Activated CD8-positive, alpha-beta memory T cell treated with anti-CD3 and anti-CD28 coated beads for 24 hours (primary cell): ENCODE data around the gene KCP.
"Not testable (repeated sequence)": the region's sequence is repeated elsewhere in the genome, so short reads cannot be mapped to it uniquely, and the experiment has no call there.

Source experiments
- DNase-seq: peaks from one replicate; pipeline ENCODE4 v3.0.0-alpha.2; 2020

KCP gene

DNA sequence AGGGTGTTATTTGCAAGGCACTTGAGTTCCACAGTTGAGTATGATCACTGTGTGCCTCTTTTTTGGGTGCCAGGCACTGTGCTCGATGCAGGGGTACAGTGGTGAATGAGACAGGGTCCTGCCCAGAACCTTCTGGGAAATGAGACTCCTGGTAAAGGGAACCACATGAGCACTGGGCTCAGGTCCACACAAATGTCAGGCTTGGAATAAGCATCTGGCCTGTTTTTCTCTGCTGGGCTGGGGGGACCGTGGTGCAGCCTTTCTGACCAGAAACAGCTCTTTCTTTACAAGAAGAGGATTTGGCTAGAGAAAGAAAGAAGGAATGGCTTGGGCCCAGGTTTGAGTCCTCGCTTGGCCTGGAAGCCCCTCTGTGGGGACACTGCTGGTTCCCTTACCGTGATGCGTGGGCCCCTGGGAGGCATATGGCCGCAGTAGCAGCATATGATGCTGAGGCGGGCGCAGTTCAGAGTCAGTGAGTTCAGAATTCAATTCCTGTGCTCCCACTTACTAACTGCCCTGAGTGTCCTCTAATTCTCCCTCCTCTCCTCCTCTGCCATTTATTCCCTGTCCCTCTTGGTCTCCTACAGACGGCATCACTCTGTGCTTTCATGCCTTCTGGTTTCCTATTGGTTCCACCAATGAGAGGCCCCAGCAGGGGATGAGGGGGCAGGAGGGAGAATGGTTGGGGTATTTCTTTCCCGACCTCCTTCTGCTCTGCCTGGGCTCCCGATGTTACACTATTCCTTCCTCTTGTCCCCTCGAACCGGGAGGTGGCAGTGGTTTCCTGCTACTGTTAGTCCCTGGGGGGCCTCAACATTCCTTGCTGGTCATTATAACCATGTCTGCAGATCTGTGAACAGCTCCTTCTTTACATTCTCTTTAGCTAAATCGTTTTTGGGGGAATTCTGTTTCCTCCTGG, 9.6 kb upstream of the KCP start:
- DNase-seq: no peak

DNA sequence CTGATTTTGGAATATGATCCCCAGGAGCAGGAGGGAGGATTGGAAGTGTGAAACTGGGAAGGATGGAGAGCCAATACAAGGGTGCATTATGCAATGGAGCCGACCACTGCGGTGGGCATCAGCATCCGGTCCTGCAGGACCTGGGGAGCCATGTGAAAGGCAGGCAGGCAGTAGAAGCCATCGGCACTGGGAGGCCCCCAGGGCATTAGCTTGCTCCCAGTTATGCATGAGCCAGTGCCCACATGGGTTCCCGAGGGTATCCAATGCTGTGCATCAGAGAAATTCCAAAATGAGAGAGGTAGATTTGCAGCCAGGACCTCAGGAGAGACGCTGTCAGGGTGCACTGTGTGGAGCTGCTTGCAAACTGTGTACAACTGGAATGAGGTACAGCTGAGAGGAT, 8.7 kb upstream of the KCP start:
- DNase-seq: no peak

DNA sequence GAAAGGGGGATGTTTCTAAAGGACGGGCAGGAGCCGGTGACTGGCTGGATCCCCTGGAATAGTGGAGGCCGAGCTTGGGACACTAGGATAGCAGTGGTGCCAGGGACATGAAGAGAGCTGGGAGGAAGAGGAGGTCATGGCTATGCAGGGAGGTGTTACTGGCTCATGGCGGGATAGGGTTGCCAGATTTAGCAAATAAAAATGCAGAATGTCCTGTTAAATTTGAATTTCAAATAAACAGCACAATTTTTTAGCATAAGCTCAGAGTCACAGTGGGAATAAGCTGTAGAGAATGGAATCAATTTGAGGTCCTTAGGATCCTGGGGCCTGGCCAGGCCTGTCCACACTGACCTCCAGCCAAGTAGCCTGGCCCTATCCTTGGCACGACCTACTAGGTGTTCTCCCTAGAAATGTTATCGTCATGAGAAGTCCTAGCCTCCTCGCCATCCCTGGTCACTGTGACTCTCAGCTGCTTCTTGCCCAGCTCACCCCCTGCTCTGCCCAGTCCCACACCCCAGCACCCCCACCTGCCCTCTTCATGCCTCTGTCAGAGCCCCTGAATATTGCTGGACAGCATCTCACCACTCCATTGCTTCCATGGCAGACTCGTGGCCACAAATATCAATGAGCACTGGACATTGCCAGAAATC, 7.6 kb upstream of the KCP start:
- DNase-seq: no peak

DNA sequence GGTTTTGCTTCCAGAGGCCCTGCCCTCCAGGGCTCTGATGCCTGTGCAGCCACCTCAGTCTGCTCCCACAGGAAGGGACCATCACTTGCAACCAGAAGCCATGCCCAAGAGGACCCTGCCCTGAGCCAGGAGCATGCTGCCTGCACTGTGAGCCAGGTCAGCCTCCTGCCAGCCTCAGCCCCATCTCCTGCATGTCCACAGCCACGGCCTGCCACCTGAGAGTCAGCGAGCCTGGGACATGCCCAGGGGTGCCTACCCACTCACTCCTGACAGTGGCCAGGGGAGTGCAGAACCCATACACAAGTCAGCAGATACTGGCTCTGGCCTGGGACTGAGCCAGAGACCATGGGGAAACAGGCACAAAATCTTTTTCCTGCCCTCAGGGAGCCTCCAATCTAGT, 6.6 kb upstream of the KCP start:
- no peak for DNase-seq

DNA sequence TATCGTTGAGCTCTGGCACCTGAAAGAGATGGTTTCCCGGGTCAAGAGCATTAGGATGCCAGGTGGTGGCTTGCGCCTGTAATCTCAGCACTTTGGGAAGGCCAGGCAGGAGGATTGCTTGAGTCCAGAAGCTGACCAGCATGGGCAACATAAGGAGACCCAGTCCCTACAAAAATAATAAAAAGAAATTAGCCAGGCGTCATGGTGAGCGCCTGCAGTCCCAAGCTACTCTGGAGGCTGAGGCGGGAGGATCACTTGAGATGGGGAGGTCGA, 6.1 kb upstream of the KCP start:
- DNase-seq: no peak

DNA sequence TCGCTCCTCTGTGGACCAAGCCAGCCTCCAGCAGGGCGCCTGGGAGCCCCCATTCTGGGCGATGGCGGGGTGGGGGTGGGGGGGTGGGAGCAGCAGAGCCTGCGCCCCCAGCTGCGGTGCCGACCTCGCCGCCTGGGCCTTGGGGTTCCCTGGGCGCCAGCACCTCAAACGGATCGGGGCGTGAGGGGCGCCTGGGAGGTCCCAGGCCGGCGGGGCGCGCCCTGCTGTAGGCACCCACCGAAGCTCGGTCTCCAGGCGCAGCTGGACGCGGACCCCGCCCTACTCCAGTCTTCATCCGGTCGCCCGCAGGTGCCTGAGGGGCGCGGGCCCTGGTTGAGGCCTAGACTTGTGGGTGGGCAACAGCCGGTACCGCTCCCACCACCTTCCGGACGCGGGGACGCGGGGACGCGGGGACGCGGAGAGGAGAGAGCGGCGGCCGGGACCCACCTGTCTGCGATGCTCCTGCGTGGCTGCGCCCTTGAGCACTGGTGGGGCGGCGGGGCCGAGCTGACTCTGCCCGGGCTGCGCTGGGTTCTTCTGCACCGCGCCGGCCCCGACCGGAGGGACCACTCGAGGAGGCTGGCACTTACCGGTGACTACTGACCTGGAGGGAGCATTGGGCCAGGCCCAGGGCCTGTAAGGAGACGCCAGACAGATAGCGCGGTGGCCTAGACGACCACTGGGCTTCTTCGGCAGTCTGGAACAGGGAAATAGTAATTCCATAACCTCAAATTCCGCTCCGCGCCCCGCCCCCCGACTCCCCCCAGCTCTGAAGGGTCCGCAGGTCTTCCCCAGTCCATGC, 5.5 kb upstream of the KCP start:
- DNase-seq: no peak

DNA sequence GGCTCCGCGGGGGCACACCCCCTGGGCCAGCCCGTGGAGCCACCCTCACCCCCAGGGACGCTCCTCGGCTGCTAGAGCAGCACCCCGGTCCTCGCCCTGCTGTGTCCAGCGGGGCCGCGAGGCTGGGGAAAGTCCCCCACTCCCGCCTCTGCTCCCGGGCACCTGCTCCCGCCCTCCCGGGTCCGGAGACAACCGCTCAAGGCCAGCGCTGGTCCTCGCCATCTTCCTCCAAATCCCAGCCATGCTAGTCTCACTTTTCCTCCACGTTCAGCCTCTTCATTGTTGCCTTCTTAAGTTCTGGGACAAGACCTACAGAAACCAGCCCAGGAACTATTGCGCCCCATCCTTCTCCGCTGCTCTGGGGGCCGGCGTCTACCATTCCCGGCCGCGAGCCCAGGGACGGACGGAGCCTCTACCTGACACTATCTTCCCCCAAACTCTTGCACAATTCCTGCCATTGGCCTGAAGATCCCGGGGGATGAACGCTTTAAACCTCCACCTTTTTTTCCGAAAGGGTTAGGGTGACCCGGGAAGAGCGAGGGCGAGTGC, 4.8 kb upstream of the KCP start:
- DNase-seq: no peak

DNA sequence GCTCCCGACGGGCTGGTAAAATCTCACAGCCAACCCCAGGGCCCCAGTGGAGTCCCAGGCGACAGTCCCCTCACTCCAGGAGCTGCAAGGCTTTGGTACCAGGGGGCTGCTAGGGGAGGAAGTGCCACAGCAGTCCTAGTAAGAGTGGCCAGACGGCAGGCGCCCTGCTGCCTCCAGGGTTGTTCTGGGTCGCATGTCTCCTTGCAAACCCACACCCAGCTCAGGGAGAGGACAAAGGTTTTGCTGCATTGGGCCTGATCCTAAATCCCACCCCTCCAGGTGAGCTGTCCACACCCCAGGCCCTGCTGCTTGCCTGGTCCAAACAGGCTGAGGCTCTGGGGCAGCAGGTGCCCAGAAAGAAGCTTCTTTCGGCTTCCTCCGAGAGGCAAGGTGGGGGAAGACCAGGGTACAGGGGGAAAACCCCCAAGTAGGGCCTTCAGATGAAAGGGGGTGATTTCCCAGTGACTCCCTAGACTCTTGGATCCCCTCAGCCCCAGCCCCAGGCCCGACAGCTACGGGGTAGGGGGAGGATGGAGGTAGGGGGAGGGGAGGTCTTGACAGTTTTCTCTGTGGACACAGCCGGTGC, 4.2 kb upstream of the KCP start:
- DNase-seq: no peak

DNA sequence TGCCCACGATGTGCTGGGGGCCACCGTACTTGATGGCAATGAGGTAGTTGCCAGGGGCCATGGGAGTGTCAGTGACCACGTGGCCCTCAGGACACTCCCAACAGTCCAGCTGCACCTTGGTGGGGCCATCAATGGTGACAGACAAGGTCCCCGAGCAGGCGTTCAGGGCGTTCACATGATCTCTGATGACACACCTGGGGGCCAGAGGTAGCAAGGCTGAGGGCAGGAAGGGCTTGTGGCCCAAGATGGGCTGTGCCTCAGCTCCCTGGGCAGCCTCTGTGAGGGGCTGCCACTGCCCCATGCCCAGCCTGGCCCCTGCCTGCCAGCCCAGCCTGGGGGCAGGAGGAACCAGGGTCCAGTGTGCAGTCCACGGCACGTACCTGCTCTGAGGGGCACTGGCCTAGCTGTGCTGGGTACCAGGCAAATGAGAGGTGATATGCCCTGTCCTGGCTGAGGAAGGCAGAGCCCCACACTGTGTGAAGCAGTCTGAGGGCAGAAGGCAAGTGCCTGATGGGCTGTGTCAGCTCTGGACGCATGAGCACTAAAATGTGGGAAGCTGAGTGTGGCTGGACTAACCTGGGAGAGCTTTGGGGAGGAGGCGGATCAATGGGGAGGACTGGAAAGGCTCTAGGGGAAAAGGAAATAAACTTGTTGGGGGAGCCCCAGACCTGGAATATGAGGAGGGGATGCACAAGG, 3.5 kb upstream of the KCP start:
- no peak for DNase-seq

DNA sequence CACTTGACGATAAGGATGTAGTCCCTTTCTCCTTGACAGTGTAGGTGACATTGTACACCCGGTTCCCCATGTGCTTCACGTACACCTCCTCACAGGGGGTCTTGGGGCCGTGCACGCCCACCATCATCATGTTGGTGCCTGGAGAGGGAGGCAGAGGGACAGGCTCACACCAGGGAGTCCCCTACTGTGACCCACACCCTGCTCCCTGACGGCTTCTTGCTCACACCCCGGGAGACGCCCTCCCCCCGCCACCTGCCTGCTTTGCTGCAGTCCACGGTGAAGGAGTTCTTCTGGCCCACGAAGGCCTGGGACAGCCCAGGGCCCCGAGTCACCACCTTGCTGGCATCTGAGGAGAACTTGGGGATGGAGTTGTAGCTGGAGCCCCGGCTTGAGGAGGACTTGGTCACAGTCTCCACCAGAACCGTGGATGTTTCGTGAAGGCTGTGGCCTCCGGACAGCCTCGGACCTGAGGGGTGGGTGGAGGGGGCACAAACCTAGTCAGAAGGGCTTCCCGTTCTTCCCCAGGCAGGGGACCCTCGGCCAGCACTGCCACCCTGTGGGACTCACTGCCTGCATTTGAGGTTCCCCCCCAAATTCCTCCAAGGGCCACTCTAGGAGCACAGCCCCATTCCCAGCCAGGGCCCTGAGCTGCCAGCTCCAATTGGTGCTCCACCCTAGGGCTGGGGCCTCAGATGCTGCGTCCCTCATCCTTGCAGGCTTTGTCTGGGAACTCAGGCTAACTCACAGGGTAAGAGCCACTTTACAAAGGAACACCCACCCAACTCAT, 2.4 kb upstream of the KCP start:
- not testable (repeated sequence) for DNase-seq

DNA sequence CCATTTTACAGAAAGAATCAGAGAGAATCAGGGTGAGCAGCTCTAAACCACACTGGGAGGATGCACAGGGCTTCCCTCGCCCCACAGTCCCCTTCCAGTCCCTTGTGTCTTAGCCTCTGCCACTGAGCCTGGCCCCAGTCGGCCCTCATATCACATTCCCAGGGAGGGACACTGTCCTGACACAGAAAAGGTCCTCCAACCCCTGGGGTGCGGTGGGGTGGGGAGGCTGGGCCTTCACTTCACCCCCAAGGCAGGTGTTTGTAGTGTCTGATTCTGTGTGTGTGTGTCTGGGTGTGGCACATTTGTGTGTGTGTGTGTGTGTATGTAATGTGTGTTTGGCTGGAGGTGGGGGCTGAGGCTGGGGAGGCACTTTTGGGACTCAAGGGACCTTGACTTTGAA, 1.8 kb upstream of the KCP start:
- DNase-seq: no peak

DNA sequence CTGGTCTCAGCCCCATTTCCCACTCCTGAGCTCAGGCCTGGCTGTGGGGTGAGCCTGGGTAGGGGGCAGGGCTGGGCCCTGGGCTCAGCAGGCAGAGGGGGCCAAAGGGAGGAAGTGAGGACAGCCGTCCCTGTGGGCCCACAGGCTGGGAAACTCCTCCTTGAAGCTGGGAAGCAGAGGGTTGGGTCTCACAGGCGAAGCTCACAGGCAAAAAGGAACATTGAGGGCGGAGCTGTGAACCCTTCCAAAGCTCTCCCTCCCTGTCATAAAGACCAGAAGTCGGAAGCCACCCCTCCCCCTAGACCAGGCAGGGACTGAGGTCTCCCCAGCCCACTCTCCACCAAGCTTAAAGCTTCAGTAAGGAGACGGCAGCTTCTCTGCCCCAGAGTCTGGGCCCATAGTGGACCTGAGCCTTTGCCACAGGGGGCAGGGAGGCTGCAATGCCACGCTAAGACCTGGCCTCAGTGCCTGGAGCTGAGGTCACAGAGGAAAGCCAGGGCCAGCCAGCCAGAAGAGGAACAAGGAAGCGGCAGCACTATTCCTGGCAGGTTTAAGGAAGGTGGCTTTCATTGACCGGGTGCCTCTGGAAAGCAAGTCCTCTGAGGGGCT, 1.0 kb upstream of the KCP start:
- DNase-seq: no peak

DNA sequence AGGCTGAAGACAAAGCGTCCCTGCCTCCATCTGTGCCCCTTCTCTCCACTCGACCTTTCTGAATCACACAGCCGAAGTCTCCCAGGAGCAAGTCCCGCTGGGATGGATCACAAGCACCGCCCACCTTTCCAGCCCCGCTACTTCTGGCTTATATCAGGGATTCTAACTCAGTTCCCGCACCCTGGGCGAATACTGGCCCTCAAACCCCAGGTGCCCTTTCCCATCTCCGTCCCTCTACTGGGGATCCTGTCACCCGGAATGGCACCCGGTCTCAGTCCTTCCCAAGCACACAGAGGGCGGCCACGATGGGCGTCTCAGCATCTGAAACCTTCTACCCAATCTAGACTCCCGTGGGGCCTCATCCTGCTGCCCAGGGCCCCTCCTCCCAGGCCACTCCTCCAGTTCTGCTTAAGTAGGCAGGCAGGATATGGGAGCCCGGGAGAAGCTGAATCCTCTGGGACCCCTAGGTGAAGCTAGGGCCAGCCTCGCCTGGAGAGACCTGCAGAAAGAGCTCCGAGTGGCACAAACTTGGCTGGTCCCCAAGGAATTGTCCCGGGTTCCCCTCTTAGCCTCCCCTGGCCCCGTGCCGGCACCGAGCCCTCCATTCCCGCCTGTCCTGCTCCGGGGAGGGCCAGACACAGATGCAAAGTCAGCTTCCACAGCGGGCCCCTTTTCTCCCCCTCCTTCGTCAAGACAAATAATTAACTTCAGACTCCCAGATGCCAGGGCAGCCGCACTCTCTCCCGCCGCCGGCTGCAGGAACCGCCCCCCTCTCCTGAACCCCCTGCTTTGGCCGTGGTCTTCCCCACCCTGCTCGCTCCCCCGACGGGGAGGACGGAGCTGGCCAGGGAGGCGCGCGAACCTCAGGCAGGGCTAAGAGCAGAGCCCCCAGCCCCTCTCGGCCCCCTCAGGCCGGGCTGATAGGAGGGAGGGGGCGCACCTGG, 612 bp downstream of the KCP start:
- no peak for DNase-seq

DNA sequence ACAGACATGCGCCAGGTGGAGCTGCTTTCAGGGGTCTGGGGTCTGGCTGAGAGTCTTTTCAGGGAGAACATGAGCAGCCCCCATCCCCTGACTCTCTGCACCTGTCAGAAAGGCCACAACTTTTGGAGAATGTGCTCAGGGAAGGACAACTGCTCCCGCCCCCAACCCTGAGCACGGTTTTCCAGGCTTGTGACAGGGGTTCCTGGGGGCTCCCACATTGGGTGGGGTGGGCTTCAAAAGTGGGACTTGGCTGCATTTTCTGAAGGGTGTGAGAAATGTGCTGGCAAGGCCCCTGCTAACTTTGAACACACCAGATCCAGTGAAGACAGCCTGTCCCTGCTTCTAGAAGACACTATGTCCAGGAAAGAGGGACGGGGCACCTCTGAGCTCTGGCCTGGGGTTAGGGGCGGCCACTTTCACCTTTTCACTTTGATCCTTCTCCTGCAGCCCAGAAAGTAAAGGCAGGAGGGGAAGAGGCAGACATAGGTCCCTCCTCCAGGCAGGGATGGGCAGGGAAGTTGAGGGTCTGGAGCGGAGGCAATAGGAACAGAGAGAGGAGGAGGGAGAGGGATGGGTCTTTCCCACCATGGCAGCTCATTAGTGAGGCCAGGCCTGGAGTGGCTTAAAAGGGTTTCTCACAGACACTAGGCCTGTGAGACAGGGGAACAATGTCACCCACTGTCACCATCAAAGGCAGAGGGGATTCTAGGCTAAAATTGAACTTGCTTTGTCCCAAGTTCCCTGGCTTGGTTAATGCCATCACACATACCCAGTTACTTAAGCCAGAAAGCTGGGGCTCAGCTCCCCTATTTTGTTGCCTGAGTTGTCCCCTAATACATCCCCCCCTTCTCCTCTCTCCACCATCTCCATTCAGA, 1.5 kb downstream of the KCP start:
- DNase-seq: no peak

DNA sequence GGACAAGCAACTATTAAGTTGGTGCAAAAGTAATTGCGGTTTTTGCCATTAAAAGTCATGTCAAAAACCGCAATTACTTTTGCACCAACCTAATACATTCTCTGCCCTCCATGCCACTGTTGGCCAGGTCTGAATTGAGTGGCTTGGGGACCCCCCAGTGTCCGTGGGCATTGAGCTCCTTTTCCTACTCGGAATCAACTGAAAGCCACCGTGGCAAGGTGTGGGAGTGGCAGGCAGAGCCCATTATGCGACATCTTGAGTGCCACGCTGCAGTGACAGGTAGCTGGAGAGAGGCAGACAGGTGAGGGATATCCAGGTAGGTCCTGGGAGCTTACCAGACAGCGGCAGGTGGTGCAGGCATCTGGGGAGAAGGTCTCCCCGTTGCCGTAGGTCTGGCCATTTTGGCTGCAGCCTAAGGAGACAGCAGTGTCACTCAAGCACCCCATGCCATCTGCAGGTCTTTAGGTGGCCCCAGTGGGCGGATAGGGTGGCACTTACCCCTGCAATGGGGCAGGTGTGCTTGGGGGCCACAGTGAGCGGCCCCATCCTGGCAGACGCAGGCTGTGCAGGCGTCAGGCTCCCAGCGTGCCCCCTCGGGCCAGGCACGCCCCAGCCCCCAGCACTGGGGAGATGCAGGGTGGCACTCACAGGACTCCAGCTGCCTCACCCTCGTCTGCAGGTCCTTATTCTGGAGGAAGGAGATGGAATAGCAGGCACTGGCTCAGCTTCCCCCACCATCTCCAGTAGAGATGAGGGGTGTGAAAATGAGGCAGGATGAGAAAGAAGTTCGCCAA, 3.5 kb downstream of the KCP start:
- no peak for DNase-seq

DNA sequence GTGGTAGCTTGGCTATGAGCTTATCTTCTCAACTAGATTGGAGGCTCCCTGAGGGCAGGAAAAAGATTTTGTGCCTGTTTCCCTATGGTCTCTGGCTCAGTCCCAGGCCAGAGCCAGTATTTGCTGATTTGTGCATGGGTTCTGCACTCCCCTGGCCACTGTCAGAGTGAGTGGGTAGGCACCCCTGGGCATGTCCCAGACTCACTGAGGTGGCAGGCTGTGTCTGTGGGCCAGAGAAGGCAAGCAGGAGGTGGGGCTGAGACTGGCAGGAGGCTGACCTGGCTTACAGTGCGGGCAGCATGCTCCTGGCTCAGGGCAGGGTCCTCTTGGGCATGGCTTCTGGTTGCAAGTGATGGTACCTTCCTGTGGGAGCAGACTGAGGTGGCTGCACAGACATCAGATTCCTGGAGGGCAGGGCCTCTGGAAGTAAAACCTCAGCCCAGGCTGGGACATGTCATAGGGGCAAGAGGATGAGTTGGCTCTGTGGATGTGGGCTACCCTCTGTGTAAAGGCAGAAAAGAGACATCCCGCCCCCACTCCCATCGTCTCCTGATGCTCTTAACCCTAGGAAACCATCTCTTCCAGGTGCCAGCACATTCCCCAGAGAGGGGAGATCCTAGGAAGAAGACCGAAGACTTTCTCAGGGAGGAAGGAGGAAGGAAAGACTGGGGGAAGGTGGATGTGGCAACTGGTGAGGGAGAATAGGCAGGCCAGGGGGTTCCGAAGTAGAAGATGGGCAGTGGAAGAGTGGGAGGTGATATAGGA, 4.3 kb downstream of the KCP start:
- DNase-seq: no peak
